Tibial artery (tissue), 4 donors: ENCODE data around the gene PRSS33.

Experiments used
- DNase-seq, 2 donors: peaks; one replicate each; pipeline ENCODE4 v3.0.0-alpha.2; 2019
- H3K27ac ChIP-seq, 2 donors: fragments of 200-600 bp; sonication (generic) in 1 of 2; 1 replicate in 1 of 2; 2 replicates in 1 of 2; pipeline ENCODE4 v1.5.1; 2018 to 2019; ENCODE audit warnings: mild to moderate bottlenecking in 1 of 2
- H3K27me3 ChIP-seq, 2 donors: fragments of 200-600 bp; sonication (generic) in 1 of 2; one replicate each; pipeline versions ENCODE4 v1.5.1 to v1.6.0; 2016 to 2019
- H3K36me3 ChIP-seq, 3 donors: fragments of 200-600 bp; sonication (generic) in 2 of 3; one replicate each; pipeline ENCODE4 v1.5.1; 2016 to 2019; ENCODE audit warnings: mild to moderate bottlenecking in 2 of 3
- H3K4me1 ChIP-seq, 4 donors: fragments of 200-600 bp; sonication (generic) in 2 of 4; 1 replicate in 3 of 4; 2 replicates in 1 of 4; pipeline ENCODE4 v1.5.1; 2016 to 2019
- H3K4me3 ChIP-seq, 2 donors: fragments of 200-600 bp; sonication (generic) in 1 of 2; 1 replicate in 1 of 2; 2 replicates in 1 of 2; pipeline ENCODE4 v1.5.1; 2018 to 2019; ENCODE audit warnings: mild to moderate bottlenecking in 2 of 2
- H3K9me3 ChIP-seq, 3 donors: fragments of 200-600 bp; sonication (generic) in 1 of 3; one replicate each; pipeline ENCODE4 v1.5.1; 2016 to 2019
- intact Hi-C: fragments of 100-400 bp; cut with DNase I; formaldehyde crosslinking; loops from one replicate; pipeline ENCODE4 v1.15.0; 2023; ENCODE audit warnings: low total_unique reads
- TF ChIP-seq, protein P1 (sequence below), 2 experiments: fragments of 200-600 bp in 1 of 2; fragments of 450-650 bp in 1 of 2; IDR thresholded peaks; one replicate each; pipeline ENCODE4 v1.5.1; 2017 to 2019; ENCODE audit warnings: antibody characterized with exemption in 2 of 2, mild to moderate bottlenecking in 1 of 2, moderate library complexity in 1 of 2

PRSS33 gene

DNA sequence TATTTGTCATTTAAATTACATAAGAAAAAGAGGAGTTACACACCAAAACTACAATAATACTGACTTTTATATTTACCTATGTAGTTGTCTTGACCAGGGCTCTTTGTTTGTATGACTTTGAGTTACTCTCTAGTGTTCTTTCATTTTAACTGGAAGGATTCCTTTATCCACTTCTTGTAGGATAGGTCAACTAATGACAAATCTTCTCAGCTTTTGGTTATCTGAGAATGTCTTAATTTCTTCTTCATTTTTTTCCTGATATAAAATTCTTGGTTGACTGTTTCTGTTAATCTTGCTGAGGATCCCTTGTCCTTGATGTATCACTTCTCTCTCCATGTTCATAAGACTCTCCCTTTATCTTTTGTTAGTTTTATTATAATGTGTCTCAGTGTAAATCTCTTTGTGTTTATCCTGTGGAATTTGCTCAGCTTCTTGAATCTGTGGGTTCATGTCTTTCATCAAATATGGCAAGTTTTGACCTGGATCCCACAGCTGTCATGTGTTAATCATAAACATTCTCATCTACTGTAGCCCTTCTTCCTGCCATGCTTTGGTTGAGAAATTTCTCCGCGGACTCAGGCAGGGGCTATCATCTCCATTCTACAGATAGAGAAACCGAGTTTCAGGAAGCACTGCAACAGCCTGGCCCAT is 16.3 kb upstream of the PRSS33 start:
- no peak for DNase-seq
- Histone ChIP-seq H3K36me3 (no peaks in the 10 kb centered on the region), H3K9me3 (peaks cover 0 to 18% (median 13%) of the 10 kb centered on the region in 3 donors), H3K27me3 (peaks cover 0 to 44% of the 10 kb centered on the region in 2 donors), H3K4me1 (no peaks in the 10 kb centered on the region), H3K4me3 (no peak overlapping the region), H3K27ac (no peak overlapping the region)
- TF ChIP-seq, protein P1, sequence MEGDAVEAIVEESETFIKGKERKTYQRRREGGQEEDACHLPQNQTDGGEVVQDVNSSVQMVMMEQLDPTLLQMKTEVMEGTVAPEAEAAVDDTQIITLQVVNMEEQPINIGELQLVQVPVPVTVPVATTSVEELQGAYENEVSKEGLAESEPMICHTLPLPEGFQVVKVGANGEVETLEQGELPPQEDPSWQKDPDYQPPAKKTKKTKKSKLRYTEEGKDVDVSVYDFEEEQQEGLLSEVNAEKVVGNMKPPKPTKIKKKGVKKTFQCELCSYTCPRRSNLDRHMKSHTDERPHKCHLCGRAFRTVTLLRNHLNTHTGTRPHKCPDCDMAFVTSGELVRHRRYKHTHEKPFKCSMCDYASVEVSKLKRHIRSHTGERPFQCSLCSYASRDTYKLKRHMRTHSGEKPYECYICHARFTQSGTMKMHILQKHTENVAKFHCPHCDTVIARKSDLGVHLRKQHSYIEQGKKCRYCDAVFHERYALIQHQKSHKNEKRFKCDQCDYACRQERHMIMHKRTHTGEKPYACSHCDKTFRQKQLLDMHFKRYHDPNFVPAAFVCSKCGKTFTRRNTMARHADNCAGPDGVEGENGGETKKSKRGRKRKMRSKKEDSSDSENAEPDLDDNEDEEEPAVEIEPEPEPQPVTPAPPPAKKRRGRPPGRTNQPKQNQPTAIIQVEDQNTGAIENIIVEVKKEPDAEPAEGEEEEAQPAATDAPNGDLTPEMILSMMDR (IDR thresholded peaks at IDR 0.05), result no peak
- intact Hi-C loops, result no loop called here

DNA sequence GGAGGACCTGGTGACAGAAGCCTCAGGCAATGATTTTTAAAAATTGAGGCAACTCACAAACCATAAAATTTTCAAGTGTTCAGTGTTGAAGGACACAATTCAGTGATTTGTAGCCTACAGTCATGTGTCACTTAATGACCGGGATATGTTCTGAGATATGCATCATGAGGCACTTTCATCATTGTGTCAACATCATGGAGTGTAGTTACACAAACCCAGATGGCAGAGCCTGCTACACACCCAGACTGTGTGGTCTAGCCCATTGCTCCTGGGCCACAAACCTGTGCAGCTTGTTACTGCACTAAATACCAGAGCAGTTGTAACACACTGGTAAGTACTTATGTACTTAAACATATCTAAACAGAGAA is 12.5 kb upstream of the PRSS33 start:
- DNase-seq, result no peak
- H3K4me1 ChIP-seq, result no peaks in the 10 kb centered on the region
- H3K9me3 ChIP-seq, result peaks cover 0 to 14% (median 10%) of the 10 kb centered on the region in 3 donors
- TF ChIP-seq, protein P1 (IDR thresholded peaks at IDR 0.05), result no peak
- no peak overlapping the region for H3K4me3 ChIP-seq
- no peak overlapping the region for H3K27ac ChIP-seq
- H3K27me3 ChIP-seq, result peaks cover 0 to 26% of the 10 kb centered on the region in 2 donors
- intact Hi-C loops, result no loop called here
- H3K36me3 ChIP-seq, result no peaks in the 10 kb centered on the region

DNA sequence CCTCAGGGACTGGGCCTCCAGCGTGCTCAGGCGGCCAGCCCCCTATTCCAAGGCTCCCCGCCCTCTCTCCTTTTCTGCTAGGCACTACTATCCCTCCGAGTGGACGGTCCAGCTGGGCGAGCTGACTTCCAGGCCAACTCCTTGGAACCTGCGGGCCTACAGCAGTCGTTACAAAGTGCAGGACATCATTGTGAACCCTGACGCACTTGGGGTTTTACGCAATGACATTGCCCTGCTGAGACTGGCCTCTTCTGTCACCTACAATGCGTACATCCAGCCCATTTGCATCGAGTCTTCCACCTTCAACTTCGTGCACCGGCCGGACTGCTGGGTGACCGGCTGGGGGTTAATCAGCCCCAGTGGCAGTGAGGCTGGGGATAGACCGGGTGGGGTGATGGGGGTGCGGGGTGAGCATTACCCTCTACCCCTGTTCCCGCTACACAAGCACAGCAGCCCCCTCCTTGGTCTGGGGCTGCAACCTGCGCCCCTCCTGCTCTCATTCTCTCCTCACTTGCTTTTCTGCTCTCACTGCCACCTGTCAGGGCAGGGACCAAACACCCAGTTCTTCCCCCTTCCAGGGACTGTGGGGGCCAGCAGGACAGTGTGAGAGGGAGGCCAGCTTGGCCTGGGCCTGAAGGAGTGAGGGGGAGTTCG is 12.0 kb upstream of the PRSS33 start:
- H3K27me3 ChIP-seq, result peaks cover 0 to 26% of the 10 kb centered on the region in 2 donors
- no peak overlapping the region for H3K4me3 ChIP-seq
- intact Hi-C loops, result no loop called here
- no peaks in the 10 kb centered on the region for H3K4me1 ChIP-seq
- DNase-seq, result no peak
- H3K9me3 ChIP-seq, result peaks cover 0 to 9% (median 5%) of the 10 kb centered on the region in 3 donors
- TF ChIP-seq, protein P1 (IDR thresholded peaks at IDR 0.05), result no peak
- H3K27ac ChIP-seq, result no peak overlapping the region
- no peaks in the 10 kb centered on the region for H3K36me3 ChIP-seq

DNA sequence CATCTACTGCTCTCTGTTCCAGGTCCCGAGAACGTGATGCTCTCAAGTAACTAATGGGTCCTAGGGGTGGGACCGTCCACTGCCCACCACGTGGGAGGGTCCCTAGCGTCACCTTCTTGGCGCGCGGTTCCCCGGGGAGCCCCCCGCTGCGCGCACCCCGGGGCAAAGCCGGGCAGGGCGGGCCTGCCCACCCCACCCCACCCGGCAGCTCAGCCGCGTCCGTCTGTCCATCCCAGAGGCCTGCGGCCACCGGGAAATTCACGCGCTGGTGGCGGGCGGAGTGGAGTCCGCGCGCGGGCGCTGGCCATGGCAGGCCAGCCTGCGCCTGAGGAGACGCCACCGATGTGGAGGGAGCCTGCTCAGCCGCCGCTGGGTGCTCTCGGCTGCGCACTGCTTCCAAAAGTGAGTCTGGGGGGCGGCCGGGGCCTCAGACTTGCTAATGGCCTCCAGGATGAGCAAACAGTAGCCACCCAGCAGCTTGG is 11.4 kb upstream of the PRSS33 start:
- H3K4me1 ChIP-seq, result no peaks in the 10 kb centered on the region
- H3K9me3 ChIP-seq, result peaks cover 0 to 3% (median 0%) of the 10 kb centered on the region in 3 donors
- DNase-seq, result no peak
- TF ChIP-seq, protein P1 (IDR thresholded peaks at IDR 0.05), result no peak
- H3K27me3 ChIP-seq, result peaks cover 0 to 26% of the 10 kb centered on the region in 2 donors
- intact Hi-C loops, result no loop called here
- H3K36me3 ChIP-seq, result no peaks in the 10 kb centered on the region
- no peak overlapping the region for H3K4me3 ChIP-seq
- H3K27ac ChIP-seq, result no peak overlapping the region

DNA sequence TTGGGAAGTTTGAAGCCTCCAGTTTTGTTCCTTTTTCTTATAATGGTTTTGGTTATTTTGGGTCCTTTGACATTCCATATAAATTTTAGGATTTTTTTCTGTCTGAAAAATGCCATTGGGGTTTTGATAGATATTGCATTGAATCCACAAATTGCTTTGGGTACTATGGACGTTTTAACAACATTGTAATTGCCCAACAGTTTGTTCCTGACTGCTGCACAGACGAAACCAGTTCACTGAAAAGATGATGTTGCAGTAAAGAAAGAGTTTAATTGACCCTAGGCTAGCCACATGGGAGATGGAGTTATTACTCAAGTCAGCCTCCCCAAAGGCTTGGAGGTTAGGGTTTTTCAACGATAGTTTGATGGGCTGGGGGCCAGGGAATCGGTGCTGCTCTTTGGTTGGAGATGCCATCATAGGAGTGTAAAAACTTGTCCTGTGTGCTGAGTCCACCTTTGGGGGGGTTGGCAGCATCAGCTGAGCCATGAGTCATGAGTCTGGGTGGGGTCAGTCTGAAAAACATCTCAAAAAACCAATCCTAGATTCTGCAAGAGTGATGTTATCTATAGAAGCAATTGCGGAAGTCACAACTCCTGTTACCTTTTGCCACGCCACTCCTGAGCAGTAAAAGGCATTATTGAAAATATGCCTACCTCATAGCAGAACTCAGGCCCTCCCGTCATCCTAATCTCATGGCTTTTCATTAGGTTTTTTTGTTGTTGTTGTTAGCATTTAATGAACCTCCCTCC is 8.2 kb upstream of the PRSS33 start:
- no peak overlapping the region for H3K4me3 ChIP-seq
- H3K27me3 ChIP-seq, result peaks cover 0 to 47% of the 10 kb centered on the region in 2 donors
- intact Hi-C loops, result no loop called here
- no peaks in the 10 kb centered on the region for H3K4me1 ChIP-seq
- H3K9me3 ChIP-seq, result no peaks in the 10 kb centered on the region
- H3K36me3 ChIP-seq, result no peaks in the 10 kb centered on the region
- H3K27ac ChIP-seq, result no peak overlapping the region
- DNase-seq, result no peak
- TF ChIP-seq, protein P1 (IDR thresholded peaks at IDR 0.05), result no peak
